Cardiac septum (tissue), 1 donor: Measurements from ENCODE around the gene MYO5B. TPM values are rescaled to one million over a fixed set of nuclear protein-coding genes. Genes with fewer than 3 reads are reported as not detected.
"Not testable (repeated sequence)": the region's sequence is repeated elsewhere in the genome, so short reads cannot be mapped to it uniquely, and the experiment has no call there.

Experiments
- DNase-seq: peaks from one replicate; pipeline ENCODE4 v3.0.0-alpha.2; 2020; ENCODE audit warnings: low spot score
- intact Hi-C: fragments of 100-400 bp; cut with DNase I; formaldehyde crosslinking; loops from one replicate; pipeline ENCODE4 v1.14.0; 2022
- long read RNA-seq: library from polyadenylated mRNA; unstranded; transcript quantifications from one replicate; pipeline ENCODE4 v2.0.0, GENCODE V29; 2021
- total RNA-seq: library from RNA; stranded (reverse); fragmentation: NEBNext Ultra II Directional; extraction: Animal tissue kit (Norgen Biotek cat#: 25700); gene quantifications from one replicate; pipeline ENCODE4 v1.2.1, GENCODE V29; 2021
- donor health status: DM: no; HTN: no; CAD: no.

The MYO5B gene
- 5.2 TPM for total RNA-seq
- long read RNA-seq, partial matches to known transcripts = 4 of 5 reads
- long read RNA-seq, other reads (novel, unspliced or antisense) = 1 of 5 reads

- intact Hi-C loops = loop anchor here (10.0 kb wide), 1 partner anchor 140 kb away; no protein-coding TSS in a partner anchor
- DNase-seq = no peak
Measured at GRCh38 chr18:50194631-50195532, at the start of gene MYO5B. MYO5B (minus strand) TSS chr18:50195147; CDS start chr18:50194793, 354 bp downstream.

- intact Hi-C loops, DNase-seq: not testable (repeated sequence)
Measured at GRCh38 chr18:50241768-50242167, 46.8 kb upstream of the MYO5B start.

GRCh38 chr18:50240080-50240563 is 45.2 kb upstream of the MYO5B start:
- intact Hi-C loops = no loop called here
- no peak for DNase-seq

GRCh38 chr18:50232419-50232818 is 37.5 kb upstream of the MYO5B start:
- intact Hi-C loops = no loop called here
- DNase-seq = no peak

GRCh38 chr18:50231621-50232020 is 36.7 kb upstream of the MYO5B start:
- intact Hi-C loops = no loop called here
- DNase-seq = no peak

GRCh38 chr18:50220249-50220648 is 25.3 kb upstream of the MYO5B start:
- DNase-seq, intact Hi-C loops: not testable (repeated sequence)

- intact Hi-C loops = loop anchor here (5.0 kb wide), 1 partner anchor 209 kb away; no protein-coding TSS in a partner anchor
- DNase-seq = no peak
Measured at GRCh38 chr18:50218432-50219197, 23.7 kb upstream of the MYO5B start.

- intact Hi-C loops = no loop called here
- no peak for DNase-seq
Measured at GRCh38 chr18:50209311-50209710, 14.4 kb upstream of the MYO5B start.

GRCh38 chr18:50207722-50208121 is 12.8 kb upstream of the MYO5B start:
- DNase-seq = no peak
- intact Hi-C loops = no loop called here

- intact Hi-C loops = no loop called here
- DNase-seq = no peak
Measured at GRCh38 chr18:50203801-50204604, 9.1 kb upstream of the MYO5B start.

- intact Hi-C loops = no loop called here
- DNase-seq = no peak
Measured at GRCh38 chr18:50201476-50202018, 6.6 kb upstream of the MYO5B start.

GRCh38 chr18:50199921-50200320 is 5.0 kb upstream of the MYO5B start:
- intact Hi-C loops = loop anchor here (10.0 kb wide), 1 partner anchor 145 kb away; no protein-coding TSS in a partner anchor

GRCh38 chr18:50199346-50199855 is 4.5 kb upstream of the MYO5B start:
- no peak for DNase-seq
- intact Hi-C loops = loop anchor here (10.0 kb wide), 1 partner anchor 145 kb away; no protein-coding TSS in a partner anchor

More at GRCh38 chr18:50199921-50200320, 5.0 kb upstream of the MYO5B start:
- DNase-seq = no peak

- DNase-seq = no peak
- intact Hi-C loops = loop anchor here (10.0 kb wide), 1 partner anchor 141 kb away; no protein-coding TSS in a partner anchor
Measured at GRCh38 chr18:50196261-50196660, 1.3 kb upstream of the MYO5B start.

GRCh38 chr18:50195689-50196088 is 742 bp upstream of the MYO5B start:
- intact Hi-C loops = loop anchor here (10.0 kb wide), 1 partner anchor 141 kb away; no protein-coding TSS in a partner anchor
- no peak for DNase-seq

- intact Hi-C loops = loop anchor here (10.0 kb wide), 1 partner anchor 139 kb away; no protein-coding TSS in a partner anchor
- DNase-seq = no peak
Measured at GRCh38 chr18:50193796-50194630, 934 bp downstream of the MYO5B start.

GRCh38 chr18:50192995-50193795 is 1.8 kb downstream of the MYO5B start:
- intact Hi-C loops = loop anchor here (10.0 kb wide), 1 partner anchor 138 kb away; no protein-coding TSS in a partner anchor
- DNase-seq = no peak
